Stimulated activated naive CD4-positive, alpha-beta T cell treated with Interleukin-2 at 50 U/mL for 16 hours (primary cell): ENCODE measurements around the gene UFSP1.

Experiments used
- DNase-seq: peaks from one replicate; lab custom pipeline; 2025; lab: John Stamatoyannopoulos, UW

Gene UFSP1

GRCh38 chr7:100882201-100882600, 7.3 kb downstream of the UFSP1 start:
- no peak for DNase-seq

GRCh38 chr7:100881136-100881535, 8.4 kb downstream of the UFSP1 start:
- DNase-seq, result no peak

GRCh38 chr7:100880645-100881044, 8.9 kb downstream of the UFSP1 start:
- no peak for DNase-seq

- no peak for DNase-seq
These were observed 9.7 kb downstream of the UFSP1 start for GRCh38 chr7:100879685-100880261.

GRCh38 chr7:100878685-100879084, 10.8 kb downstream of the UFSP1 start:
- no peak for DNase-seq

GRCh38 chr7:100878013-100878412, 11.5 kb downstream of the UFSP1 start:
- no peak for DNase-seq

- DNase-seq, result peak; percentile 49
These were observed 14.2 kb downstream of the UFSP1 start for GRCh38 chr7:100875356-100875751.

- DNase-seq, result peak; percentile 98
These were observed 14.7 kb downstream of the UFSP1 start, which contains the start of gene SRRT for GRCh38 chr7:100874577-100875355. TSS of gene SRRT (plus strand) at chr7:100875103. CDS start at chr7:100875591, 488 bp downstream.

GRCh38 chr7:100874300-100874576, 15.3 kb downstream of the UFSP1 start:
- no peak for DNase-seq

- no peak for DNase-seq
These were observed 15.8 kb downstream of the UFSP1 start for GRCh38 chr7:100873599-100874299.

GRCh38 chr7:100867776-100868485, 21.6 kb downstream of the UFSP1 start:
- no peak for DNase-seq

GRCh38 chr7:100867040-100867775, 22.3 kb downstream of the UFSP1 start, which contains the start of gene TRIP6:
TSS of gene TRIP6 (plus strand) at chr7:100867387. CDS start at chr7:100867498, 111 bp downstream.
- DNase-seq, result peak; percentile 54

GRCh38 chr7:100866729-100867039, 22.8 kb downstream of the UFSP1 start:
- no peak for DNase-seq

GRCh38 chr7:100865938-100866728, 23.4 kb downstream of the UFSP1 start:
- DNase-seq, result no peak

- no peak for DNase-seq
These were observed 24.1 kb downstream of the UFSP1 start for GRCh38 chr7:100865372-100865911.

- no peak for DNase-seq
These were observed 25.2 kb downstream of the UFSP1 start for GRCh38 chr7:100864263-100864845.

- DNase-seq, result no peak
These were observed 26.0 kb downstream of the UFSP1 start for GRCh38 chr7:100863406-100863950.

GRCh38 chr7:100861616-100861985, 27.9 kb downstream of the UFSP1 start:
- no peak for DNase-seq

GRCh38 chr7:100860702-100861615, 28.6 kb downstream of the UFSP1 start:
- no peak for DNase-seq
